ENCODE measurements around the gene DGKZ.
A peak's percentile ranks its signal among the peaks of the same experiment; 100 is the strongest.
"Not testable (repeated sequence)": the region's sequence is repeated elsewhere in the genome, so short reads cannot be mapped to it uniquely, and the experiment has no call there.

DGKZ gene, protein sequence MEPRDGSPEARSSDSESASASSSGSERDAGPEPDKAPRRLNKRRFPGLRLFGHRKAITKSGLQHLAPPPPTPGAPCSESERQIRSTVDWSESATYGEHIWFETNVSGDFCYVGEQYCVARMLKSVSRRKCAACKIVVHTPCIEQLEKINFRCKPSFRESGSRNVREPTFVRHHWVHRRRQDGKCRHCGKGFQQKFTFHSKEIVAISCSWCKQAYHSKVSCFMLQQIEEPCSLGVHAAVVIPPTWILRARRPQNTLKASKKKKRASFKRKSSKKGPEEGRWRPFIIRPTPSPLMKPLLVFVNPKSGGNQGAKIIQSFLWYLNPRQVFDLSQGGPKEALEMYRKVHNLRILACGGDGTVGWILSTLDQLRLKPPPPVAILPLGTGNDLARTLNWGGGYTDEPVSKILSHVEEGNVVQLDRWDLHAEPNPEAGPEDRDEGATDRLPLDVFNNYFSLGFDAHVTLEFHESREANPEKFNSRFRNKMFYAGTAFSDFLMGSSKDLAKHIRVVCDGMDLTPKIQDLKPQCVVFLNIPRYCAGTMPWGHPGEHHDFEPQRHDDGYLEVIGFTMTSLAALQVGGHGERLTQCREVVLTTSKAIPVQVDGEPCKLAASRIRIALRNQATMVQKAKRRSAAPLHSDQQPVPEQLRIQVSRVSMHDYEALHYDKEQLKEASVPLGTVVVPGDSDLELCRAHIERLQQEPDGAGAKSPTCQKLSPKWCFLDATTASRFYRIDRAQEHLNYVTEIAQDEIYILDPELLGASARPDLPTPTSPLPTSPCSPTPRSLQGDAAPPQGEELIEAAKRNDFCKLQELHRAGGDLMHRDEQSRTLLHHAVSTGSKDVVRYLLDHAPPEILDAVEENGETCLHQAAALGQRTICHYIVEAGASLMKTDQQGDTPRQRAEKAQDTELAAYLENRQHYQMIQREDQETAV

GRCh38 chr11:46346886-46347636, at the start of gene DGKZ:
Gene DGKZ, plus strand, starts transcription at chr11:46347463. Its CDS starts 197 bp downstream, at chr11:46347660.
- DNase-seq = peak; percentile 75

GRCh38 chr11:46298699-46299433, 48.4 kb upstream of the DGKZ start:
- no peak for DNase-seq

- no peak for DNase-seq
Observed at GRCh38 chr11:46299451-46299961, 47.8 kb upstream of the DGKZ start.

GRCh38 chr11:46300270-46300669, 47.0 kb upstream of the DGKZ start:
- no peak for DNase-seq

DNA sequence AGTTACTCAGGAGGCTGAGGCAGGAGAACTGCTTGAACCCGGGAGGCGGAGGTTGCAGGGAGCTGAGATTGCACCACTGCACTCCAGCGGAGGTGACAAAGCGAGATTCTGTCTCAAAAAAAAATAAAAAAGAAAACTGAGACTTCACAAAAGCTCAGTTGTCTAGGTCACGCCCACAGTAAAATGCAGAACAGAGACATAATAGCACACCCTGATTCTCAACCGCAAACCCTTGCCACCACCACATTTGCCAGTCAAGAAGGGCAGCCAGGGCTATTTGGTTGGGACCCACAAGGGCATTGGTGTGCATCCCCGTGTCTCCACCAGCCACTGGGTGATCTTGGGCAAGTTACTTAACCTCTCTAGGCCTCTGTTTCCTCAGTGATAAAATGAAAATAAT, 44.4 kb upstream of the DGKZ start:
- DNase-seq = no peak

DNA sequence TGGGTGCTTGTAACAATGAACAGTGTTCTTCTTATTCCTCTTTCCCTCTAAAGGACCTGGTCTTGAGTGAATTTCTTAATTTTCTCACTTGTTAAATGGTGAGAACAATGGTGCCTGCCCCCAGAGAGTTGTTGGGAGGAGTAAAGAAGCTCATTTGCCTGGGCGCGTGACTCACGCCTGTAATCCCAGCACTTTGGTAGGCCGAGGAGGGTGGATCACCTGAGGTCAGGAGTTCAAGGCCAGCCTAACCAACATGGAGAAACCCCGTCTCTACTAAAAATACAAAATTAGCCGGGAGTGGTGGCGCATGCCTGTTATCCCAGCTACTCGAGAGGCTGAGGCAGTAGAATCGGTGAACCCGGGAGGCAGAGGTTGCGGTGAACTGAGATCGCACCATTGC, 43.2 kb upstream of the DGKZ start:
- not testable (repeated sequence) for DNase-seq

GRCh38 chr11:46304605-46305179, 42.6 kb upstream of the DGKZ start:
- no peak for DNase-seq

DNA sequence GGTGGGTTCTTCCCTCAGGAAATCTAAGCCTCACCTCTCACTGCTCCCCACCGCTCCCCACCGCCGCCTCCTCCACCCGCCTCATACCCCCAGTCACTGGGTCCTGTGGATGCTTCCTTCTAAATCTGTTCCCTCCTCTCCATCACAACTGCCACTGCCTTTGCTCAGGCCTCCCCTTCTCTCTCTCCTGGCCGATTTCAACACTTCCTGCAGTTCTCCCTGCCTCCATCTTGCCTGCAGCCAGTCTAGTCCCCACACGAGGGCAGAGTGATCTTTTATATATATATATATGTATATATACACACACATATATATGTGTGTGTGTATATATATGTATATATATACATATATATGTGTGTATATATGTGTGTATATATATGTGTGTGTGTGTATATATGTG, 42.0 kb upstream of the DGKZ start:
- DNase-seq = peak; percentile 21

- no peak for DNase-seq
Observed at GRCh38 chr11:46306296-46306853, 40.9 kb upstream of the DGKZ start.

DNA sequence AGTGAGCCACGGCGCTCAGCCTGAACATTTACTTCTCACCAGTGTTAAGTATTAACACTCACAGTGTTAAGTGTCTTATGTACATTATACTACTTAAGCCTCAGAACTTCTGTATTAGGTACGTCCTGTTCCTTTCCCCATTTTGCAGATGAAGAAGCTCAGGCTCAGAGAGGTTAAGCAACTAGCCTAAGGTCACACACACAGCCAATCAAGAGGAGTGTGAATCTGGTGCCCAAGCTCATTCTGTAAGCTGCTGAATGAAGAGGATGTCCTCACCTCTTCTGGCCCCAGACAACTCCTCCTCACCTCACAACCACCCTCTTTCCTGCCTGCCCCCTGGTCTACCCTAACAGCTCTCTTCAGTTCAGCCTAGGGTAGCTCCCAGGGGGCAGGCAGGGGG, 39.9 kb upstream of the DGKZ start:
- no peak for DNase-seq

- no peak for DNase-seq
Observed at GRCh38 chr11:46307785-46308341, 39.4 kb upstream of the DGKZ start.

DNA sequence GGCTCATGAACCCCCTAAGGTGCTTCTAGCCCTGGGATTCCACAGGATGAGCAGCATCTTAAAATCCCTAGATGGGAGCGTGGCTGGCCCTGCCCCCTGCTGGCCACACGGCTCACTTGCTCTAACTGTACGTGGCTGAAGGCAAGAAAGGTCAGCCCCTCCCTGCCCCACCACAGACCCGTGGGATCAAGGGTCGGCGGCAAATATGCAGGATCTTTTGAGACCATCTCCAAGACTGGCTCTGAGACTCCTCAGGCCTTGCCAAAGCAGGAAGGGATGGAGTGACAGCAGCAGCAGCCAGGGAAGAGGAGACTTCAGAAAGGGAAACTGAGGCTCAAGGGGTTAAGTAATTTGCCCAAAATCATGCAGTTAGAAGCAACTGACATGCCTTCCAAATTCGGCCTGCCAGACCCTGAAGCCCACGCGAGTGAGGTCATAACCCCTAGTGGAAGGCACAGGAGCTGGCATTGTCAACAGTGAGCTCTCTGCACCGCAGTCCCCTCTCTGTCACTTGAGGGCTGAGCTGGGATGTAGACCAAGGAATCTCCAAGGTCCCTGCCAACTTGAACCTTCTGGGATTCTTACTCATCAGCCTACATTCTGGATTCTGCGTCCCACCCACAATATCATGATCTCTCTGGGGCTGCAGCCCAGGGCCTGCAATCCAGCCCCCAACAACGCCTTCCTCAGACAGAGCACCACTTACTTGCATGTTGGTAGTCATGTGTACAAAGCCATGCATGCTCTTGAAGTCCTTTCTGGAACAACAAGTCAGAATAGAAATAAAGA, 38.4 kb upstream of the DGKZ start:
- peak; percentile 76 for DNase-seq

- DNase-seq = no peak
Observed at GRCh38 chr11:46309814-46310259, 37.4 kb upstream of the DGKZ start.

DNA sequence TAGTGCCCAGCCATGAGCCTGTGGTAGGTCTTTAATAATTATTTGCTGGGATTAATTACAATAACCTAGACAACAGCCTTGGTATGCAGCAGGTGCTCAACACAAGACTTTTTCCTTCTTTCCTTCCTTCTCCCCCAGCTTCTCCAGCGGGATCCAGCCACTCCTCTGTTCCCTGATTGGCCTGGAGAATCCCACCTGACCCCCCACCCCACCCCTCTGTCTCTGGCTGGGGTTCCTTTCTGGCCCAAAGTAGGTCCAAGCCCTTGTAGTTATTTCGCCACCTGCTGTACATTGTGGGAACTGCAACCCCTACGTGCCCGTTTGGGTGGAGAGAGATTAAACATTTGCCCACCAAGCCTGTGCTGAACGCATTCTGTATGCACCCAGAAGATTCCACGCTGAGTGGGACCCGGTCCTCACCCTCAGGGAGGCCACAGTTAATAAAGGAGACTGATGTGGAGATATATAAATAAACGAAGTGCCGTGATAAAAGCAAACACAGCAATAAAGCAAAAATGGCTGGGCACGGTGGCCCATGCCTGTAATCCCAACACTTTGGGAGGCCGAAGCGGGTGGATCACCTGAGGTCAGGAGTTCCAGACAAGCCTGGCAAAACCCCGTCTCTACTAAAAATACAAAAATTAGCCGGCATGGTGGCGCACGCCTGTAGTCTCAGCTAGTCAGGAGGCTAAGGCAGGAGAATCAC, 32.1 kb upstream of the DGKZ start:
- DNase-seq = peak; percentile 68

DNA sequence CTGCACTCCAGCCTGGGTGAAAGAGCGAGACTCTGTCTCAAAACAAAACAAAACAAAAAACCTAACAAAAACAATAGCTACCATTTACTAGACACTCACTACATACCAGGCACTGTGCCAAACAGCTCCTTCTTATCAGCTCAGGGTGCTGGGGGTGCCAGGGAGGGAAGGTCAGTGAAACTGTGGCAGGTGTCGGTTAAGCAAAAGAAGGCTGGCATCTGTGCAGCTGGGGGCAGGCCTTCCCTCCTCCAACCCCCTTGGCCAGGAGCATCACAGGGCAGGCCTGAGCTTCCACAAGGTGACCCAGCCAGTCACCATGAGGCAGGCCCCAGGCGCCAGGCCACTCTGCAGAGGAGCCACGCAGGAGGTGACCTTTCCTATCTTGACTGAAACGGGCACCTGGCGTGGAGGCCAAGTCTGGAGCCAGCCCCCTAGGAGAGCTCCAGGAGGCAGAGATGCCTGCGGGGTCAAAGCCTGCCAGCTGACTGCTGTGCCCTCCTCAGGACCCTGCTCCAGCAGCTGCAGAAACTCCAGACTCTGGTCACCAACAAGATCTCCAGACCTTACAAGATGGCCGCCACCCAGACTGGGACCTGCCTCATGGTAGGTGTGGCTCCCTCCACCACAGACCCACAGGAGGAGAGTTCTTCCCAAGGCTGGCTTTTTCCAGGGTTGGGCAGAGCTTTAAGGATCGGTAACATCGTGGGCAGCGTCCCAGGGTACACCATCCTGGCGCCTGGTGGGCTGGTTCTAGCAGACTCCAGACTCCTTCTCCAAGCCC, 31.3 kb upstream of the DGKZ start:
- peak; percentile 24 for DNase-seq

DNA sequence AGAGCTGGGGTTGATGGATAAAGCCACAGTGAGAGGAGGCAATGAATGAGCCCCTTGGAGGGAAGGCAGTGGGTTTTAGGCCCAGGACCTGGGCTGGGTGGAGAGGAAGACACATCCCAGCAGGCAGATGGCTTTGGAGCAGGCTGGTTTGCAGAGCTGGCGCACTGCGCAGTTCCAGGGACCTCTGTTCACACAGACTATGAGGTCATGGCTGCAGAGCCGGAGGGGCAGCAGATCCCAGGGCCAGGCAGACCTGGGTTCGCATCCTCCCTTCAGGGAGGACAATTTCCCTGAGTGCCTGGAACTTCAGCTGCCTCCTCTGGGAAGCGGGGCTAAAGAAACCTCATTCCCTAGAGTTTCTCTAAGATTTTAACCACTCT, 28.2 kb upstream of the DGKZ start:
- DNase-seq = no peak

DNA sequence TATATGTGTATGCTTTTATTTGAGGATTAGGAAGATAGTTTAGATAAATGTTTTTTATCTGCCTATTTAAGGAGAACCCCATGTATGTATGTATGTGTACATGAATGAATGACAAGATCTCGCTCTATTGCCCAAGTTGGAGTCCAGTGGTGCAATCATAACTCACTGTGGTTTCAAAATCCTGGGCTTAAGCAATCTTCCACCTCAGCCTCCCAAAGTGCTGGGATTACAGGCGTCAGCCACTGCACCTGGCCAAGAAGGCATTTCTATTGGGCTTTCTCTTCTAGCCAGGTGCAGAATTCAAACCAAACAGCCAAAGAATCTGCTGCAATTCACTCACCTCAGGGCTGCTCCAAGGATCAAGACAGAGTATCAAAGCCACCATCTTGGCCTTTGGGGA, 25.5 kb upstream of the DGKZ start:
- no peak for DNase-seq

GRCh38 chr11:46322759-46323158, 24.5 kb upstream of the DGKZ start:
- DNase-seq = no peak
